Gastroesophageal sphincter (tissue), 4 donors: ENCODE measurements around the gene NUMA1. TPM values are rescaled to one million over a fixed set of nuclear protein-coding genes. Genes with fewer than 3 reads are reported as not detected.

Experiments used
- ATAC-seq: fragments of 150-250 bp; one replicate; pipeline ENCODE4 v1.9.1; 2016; ENCODE audit warnings: mild to moderate bottlenecking, moderate library complexity
- H3K27ac ChIP-seq, 4 donors: fragments of 200-600 bp; sonication (generic) in 3 of 4; 1 replicate in 3 of 4; 2 replicates in 1 of 4; pipeline ENCODE4 v1.5.1; 2016 to 2019
- H3K27me3 ChIP-seq: fragments of 200-600 bp; sonication (generic); one replicate; pipeline ENCODE4 v1.5.1; 2019
- H3K36me3 ChIP-seq, 2 donors: fragments of 200-600 bp; sonication (generic); one replicate each; pipeline ENCODE4 v1.5.1; 2019; ENCODE audit warnings: control low read depth in 1 of 2
- H3K4me1 ChIP-seq, 3 donors: fragments of 200-600 bp; sonication (generic); 1 replicate in 2 of 3; 2 replicates in 1 of 3; pipeline ENCODE4 v1.5.1; 2016 to 2019; ENCODE audit warnings: control low read depth in 2 of 3
- H3K4me3 ChIP-seq, 2 donors: fragments of 200-600 bp; sonication (generic); one replicate each; pipeline ENCODE4 v1.5.1; 2019; ENCODE audit warnings: mild to moderate bottlenecking in 1 of 2, moderate library complexity in 1 of 2
- H3K9me3 ChIP-seq, 3 donors: fragments of 200-600 bp; sonication (generic); one replicate each; pipeline ENCODE4 v1.5.1; 2017 to 2019; ENCODE audit warnings: control low read depth in 2 of 3
- EP300 ChIP-seq: sonication (generic); formaldehyde crosslinking; IDR thresholded peaks from one replicate; pipeline ENCODE4 v1.6.1; 2017; ENCODE audit warnings: antibody characterized with exemption, mild to moderate bottlenecking
- POLR2A ChIP-seq, 2 donors: fragments of 450-650 bp; IDR thresholded peaks; one replicate each; pipeline ENCODE4 v1.6.1; 2017; ENCODE audit warnings: antibody characterized with exemption in 2 of 2, mild to moderate bottlenecking in 2 of 2, moderate library complexity in 1 of 2
- POLR2AphosphoS5 ChIP-seq: sonication (generic); formaldehyde crosslinking; IDR thresholded peaks from one replicate; pipeline ENCODE4 v1.6.1; 2017; ENCODE audit warnings: antibody characterized with exemption
- WGBS, 2 donors: methylation state at CpG; one replicate each; pipeline ENCODE4 v1.1.5; 2018; ENCODE audit warnings: low coverage in 1 of 2; 5-methylcytosine and 5-hydroxymethylcytosine counted together
- total RNA-seq, 4 donors: library from RNA; depleted of rRNA; stranded (reverse); fragments of >200 nt; gene quantifications; one replicate each; pipeline ENCODE4 v1.1.0, GENCODE V29; 2016
- TF ChIP-seq, protein P1 (sequence below), 4 experiments: fragments of 200-600 bp in 2 of 4; fragments of 450-650 bp in 2 of 4; sonication (generic) in 1 of 4; IDR thresholded peaks; one replicate each; pipeline ENCODE4 v1.5.1; 2017 to 2019; ENCODE audit warnings: antibody characterized with exemption in 4 of 4, mild to moderate bottlenecking in 2 of 4, moderate library complexity in 2 of 4

The NUMA1 gene
- total RNA-seq, 4 donors from 2014 or later, result 235 to 370 (median 290) TPM

DNA sequence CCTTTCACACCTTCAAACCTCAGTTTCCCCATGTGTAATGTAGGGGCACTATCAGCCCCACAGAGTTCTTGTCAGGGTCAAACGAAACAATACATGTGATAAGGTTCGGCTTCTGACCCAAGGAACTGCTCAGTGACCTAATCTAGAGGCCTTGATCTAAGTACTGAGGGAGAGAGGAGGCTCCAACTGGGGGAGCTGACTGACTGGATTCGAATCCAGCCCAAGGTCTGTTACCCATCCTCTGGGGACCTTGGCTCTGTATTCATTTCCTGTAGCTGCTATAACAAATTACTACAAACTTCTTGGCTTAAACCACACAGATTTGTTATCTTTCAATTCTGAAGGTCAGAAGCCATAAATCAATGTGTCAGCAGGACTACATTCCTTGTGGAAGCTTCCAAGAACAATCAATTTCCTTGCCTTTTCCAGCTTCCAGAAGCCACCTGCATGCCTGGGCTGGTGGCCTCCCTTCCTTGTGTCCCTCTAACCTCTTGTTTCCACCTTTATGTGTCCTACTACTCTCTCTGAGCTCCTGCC lies 42.8 kb upstream of the NUMA1 start:
- Histone ChIP-seq H3K4me3 (no peak overlapping the region), H3K27me3 (peaks cover 21% of the 10 kb centered on the region), H3K9me3 (no peaks in the 10 kb centered on the region), H3K36me3 (no peaks in the 10 kb centered on the region), H3K27ac (no peak overlapping the region), H3K4me1 (no peaks in the 10 kb centered on the region)
- 67 to 70% methylated on average over 1 to 2 of the region's 3 CpGs for WGBS, 2 donors
- TF ChIP-seq POLR2AphosphoS5, result no peak
- no peak for TF ChIP-seq POLR2A (IDR thresholded peaks at IDR 0.05)
- TF ChIP-seq EP300, result no peak
- TF ChIP-seq, protein P1, sequence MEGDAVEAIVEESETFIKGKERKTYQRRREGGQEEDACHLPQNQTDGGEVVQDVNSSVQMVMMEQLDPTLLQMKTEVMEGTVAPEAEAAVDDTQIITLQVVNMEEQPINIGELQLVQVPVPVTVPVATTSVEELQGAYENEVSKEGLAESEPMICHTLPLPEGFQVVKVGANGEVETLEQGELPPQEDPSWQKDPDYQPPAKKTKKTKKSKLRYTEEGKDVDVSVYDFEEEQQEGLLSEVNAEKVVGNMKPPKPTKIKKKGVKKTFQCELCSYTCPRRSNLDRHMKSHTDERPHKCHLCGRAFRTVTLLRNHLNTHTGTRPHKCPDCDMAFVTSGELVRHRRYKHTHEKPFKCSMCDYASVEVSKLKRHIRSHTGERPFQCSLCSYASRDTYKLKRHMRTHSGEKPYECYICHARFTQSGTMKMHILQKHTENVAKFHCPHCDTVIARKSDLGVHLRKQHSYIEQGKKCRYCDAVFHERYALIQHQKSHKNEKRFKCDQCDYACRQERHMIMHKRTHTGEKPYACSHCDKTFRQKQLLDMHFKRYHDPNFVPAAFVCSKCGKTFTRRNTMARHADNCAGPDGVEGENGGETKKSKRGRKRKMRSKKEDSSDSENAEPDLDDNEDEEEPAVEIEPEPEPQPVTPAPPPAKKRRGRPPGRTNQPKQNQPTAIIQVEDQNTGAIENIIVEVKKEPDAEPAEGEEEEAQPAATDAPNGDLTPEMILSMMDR (IDR thresholded peaks at IDR 0.05), result no peak
- no peak for ATAC-seq

DNA sequence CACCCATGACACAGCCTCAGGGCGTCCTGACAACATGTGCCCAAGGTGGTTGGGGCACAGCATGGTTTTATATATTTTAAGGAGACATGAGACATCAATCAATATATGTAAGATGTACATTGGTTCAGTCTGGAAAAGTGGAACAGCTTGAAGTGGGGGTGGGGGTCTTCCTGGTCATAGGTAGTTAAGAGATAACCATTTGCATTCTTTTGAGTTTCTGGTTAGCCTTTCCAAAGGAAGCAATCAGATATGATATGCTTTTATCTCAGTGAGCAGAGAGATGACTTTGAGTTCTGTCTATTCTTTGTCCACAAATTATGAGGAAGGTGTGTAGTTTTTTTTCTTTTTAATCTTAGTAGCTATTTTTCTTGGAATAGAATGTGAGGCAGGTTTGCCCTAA lies 42.3 kb upstream of the NUMA1 start:
- Histone ChIP-seq H3K4me3 (no peak overlapping the region), H3K9me3 (no peaks in the 10 kb centered on the region), H3K27ac (no peak overlapping the region), H3K36me3 (no peaks in the 10 kb centered on the region), H3K4me1 (no peaks in the 10 kb centered on the region), H3K27me3 (peaks cover 26% of the 10 kb centered on the region)
- no peak for ATAC-seq
- TF ChIP-seq EP300, result no peak
- TF ChIP-seq POLR2AphosphoS5, result no peak
- no peak for TF ChIP-seq POLR2A (IDR thresholded peaks at IDR 0.05)
- TF ChIP-seq, protein P1 (IDR thresholded peaks at IDR 0.05), result no peak
- 88% methylated on average over 1 of the region's 1 CpG; no CpG with 5 or more reads in 1 of the 2 donors for WGBS, 2 donors

DNA sequence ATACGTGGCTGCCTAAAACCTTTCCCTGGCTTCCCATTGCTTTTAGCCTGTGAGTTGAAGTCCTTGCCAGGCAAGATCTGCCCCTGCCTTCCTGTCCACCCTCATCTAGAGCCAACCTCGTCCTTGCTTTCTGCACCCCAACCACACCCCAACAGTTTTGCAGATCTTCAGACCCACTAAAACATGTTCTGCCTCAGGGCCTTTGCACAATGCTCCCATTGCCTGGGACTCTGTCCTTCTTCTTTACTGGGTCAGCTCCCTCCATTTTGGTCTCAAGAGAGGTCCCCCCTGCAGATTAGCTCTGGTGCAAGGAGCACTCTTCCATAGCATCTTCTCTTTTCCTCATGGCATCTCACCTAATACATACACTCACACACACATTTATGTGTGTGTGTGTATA lies 40.6 kb upstream of the NUMA1 start:
- Histone ChIP-seq H3K27me3 (peaks cover 39% of the 10 kb centered on the region), H3K9me3 (no peaks in the 10 kb centered on the region), H3K27ac (no peak overlapping the region), H3K4me1 (no peaks in the 10 kb centered on the region), H3K36me3 (no peaks in the 10 kb centered on the region), H3K4me3 (no peak overlapping the region)
- ATAC-seq, result no peak
- 67 to 78% methylated on average over 1 to 2 of the region's 2 CpGs for WGBS, 2 donors
- TF ChIP-seq, protein P1 (IDR thresholded peaks at IDR 0.05), result no peak
- TF ChIP-seq POLR2AphosphoS5 (no peak), EP300 (no peak), POLR2A (IDR thresholded peaks at IDR 0.05) (no peak)

DNA sequence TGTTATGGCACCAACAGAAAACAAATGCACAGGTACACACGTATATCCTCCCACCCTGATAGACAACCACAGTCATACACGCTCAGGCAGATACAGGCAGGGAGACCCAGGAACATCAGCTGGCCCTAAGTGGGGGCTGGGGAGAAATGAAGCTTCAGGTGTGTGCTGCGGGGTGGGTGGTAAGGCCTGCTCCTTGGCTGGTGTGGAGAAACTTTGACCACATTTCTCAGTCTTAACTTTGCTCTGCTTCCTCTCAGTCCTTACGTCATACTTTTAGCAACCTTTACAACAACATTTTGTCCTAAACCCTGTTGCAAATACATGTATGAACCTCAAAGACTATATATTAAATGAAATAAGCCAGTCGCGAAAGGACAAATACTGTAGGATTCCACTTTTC lies 38.9 kb upstream of the NUMA1 start:
- no peaks in the 10 kb centered on the region for H3K4me1 ChIP-seq
- no peaks in the 10 kb centered on the region for H3K36me3 ChIP-seq
- H3K9me3 ChIP-seq, result no peaks in the 10 kb centered on the region
- TF ChIP-seq EP300 (no peak), POLR2AphosphoS5 (no peak), POLR2A (IDR thresholded peaks at IDR 0.05) (no peak)
- TF ChIP-seq, protein P1 (IDR thresholded peaks at IDR 0.05), result no peak
- H3K27ac ChIP-seq, result no peak overlapping the region
- H3K27me3 ChIP-seq, result peaks cover 42% of the 10 kb centered on the region
- no peak overlapping the region for H3K4me3 ChIP-seq
- ATAC-seq, result no peak
- 74 to 86% methylated on average over 4 to 6 of the region's 6 CpGs for WGBS, 2 donors

DNA sequence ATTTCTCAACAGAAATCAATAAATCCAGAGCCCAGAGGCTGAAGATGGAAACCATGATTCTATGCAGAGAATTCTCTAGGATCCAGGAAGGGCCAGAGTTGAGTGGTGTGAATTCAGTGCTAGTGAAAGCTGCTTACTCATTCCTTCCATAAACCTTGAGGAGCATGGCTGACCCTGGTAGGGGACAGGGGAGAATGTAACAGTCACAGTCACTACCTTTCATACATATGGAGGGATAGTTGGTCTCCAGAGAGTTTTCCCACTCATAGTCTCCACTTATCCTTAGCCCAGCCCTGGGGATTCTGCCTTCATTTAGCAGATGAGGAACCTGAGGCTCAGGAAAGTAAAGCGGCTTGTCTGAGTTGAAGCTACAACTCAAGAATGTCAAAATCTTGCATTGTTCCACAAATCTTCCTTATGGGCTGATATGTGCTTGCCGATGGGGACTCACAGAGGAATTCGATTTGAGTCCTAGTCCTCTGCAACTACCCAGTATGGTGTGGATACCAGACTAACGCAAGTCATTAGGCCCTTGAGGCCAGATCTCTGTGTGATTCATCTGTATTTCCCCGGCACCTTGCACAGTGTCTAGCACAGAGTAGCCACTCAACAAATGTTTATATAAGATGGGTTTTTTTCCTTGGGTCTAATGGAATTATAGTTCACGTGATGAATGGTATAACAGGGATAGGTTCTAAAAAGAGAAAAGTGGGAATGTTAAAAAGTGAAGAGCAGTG lies 35.8 kb upstream of the NUMA1 start:
- WGBS, 2 donors, result 69% methylated on average over 3 of the region's 6 CpGs; no CpG with 5 or more reads in 1 of the 2 donors
- TF ChIP-seq POLR2AphosphoS5 (no peak), POLR2A (IDR thresholded peaks at IDR 0.05) (no peak), EP300 (no peak)
- TF ChIP-seq, protein P1 (IDR thresholded peaks at IDR 0.05), result no peak
- ATAC-seq, result no peak
- H3K4me1 ChIP-seq, result peaks cover 0 to 14% (median 8%) of the 10 kb centered on the region in 3 donors
- no peaks in the 10 kb centered on the region for H3K36me3 ChIP-seq
- H3K27ac ChIP-seq, result no peak overlapping the region
- no peak overlapping the region for H3K4me3 ChIP-seq
- H3K9me3 ChIP-seq, result no peaks in the 10 kb centered on the region
- peaks cover 39% of the 10 kb centered on the region for H3K27me3 ChIP-seq
